Keratinocyte (primary cell): ENCODE results near the gene RIOK3. TPM values are rescaled to one million over a fixed set of nuclear protein-coding genes. Genes with fewer than 3 reads are reported as not detected.

Experiments
- DNase-seq: peaks from one replicate; pipeline ENCODE4 v3.0.0-alpha.2; 2011; ENCODE audit warnings: low read depth, missing footprints, low spot score
- FAIRE-seq: peaks from 2 replicates; lab custom pipeline; 2011; peaks lifted over from hg19 to GRCh38; lab: Jason Lieb, UNC
- H2AFZ ChIP-seq: 2 replicates; pipeline ENCODE4 v1.6.0; 2012; ENCODE audit warnings: low read length, control low read depth, inconsistent platforms; ENCODE audit not compliant: control insufficient read depth
- H3K27ac ChIP-seq: 2 replicates; pipeline ENCODE4 v1.5.1; 2011; ENCODE audit warnings: low read length; ENCODE audit not compliant: control insufficient read depth, insufficient read depth
- H3K27me3 ChIP-seq: 3 replicates; pipeline ENCODE4 v1.6.0; 2011; ENCODE audit warnings: low read length; ENCODE audit not compliant: control insufficient read depth, insufficient read depth; ENCODE audit errors: extremely low read depth
- H3K36me3 ChIP-seq, 2 experiments: 2 replicates in 1 of 2; 3 replicates in 1 of 2; pipeline ENCODE4 v1.5.1; 2011; ENCODE audit warnings: low read length in 2 of 2, mild to moderate bottlenecking in 1 of 2; ENCODE audit not compliant: control insufficient read depth in 2 of 2, insufficient read depth in 2 of 2; ENCODE audit errors: extremely low read depth in 1 of 2
- H3K4me1 ChIP-seq: 3 replicates; pipeline ENCODE4 v1.5.1; 2011; ENCODE audit warnings: low read length; ENCODE audit not compliant: control insufficient read depth, insufficient read depth; ENCODE audit errors: extremely low read depth
- H3K4me2 ChIP-seq: 3 replicates; pipeline ENCODE4 v1.6.0; 2011; ENCODE audit warnings: low read depth, low read length; ENCODE audit not compliant: control insufficient read depth, insufficient read depth; ENCODE audit errors: extremely low read depth
- H3K4me3 ChIP-seq, 3 experiments: fragments of 200-600 bp in 1 of 3; sonication (generic) in 1 of 3; 2 replicates in 2 of 3; 3 replicates in 1 of 3; pipeline ENCODE4 v1.5.1; 2011 to 2016; ENCODE audit warnings: low read length in 3 of 3, mild to moderate bottlenecking in 3 of 3, control low read depth in 2 of 3, inconsistent platforms in 1 of 3, low read depth in 1 of 3, mixed read lengths in 1 of 3, mixed run types in 1 of 3, moderate library complexity in 1 of 3; ENCODE audit not compliant: control insufficient read depth in 2 of 3, insufficient read depth in 2 of 3; ENCODE audit errors: extremely low read depth in 1 of 3
- H3K79me2 ChIP-seq: 2 replicates; pipeline ENCODE4 v1.6.0; 2012; ENCODE audit warnings: low read length; ENCODE audit not compliant: control insufficient read depth, insufficient read depth
- H3K9ac ChIP-seq: 3 replicates; pipeline ENCODE4 v1.6.0; 2011; ENCODE audit warnings: low read length; ENCODE audit not compliant: control insufficient read depth, insufficient read depth; ENCODE audit errors: extremely low read depth
- H3K9me1 ChIP-seq: 3 replicates; pipeline ENCODE4 v1.6.0; 2011; ENCODE audit warnings: low read length; ENCODE audit not compliant: control insufficient read depth, insufficient read depth; ENCODE audit errors: extremely low read depth
- H3K9me3 ChIP-seq: 2 replicates; pipeline ENCODE4 v1.5.1; 2012; ENCODE audit warnings: low read depth, low read length; ENCODE audit not compliant: control insufficient read depth
- H4K20me1 ChIP-seq: 3 replicates; pipeline ENCODE4 v1.6.0; 2011; ENCODE audit warnings: low read length; ENCODE audit not compliant: control insufficient read depth, insufficient read depth; ENCODE audit errors: extremely low read depth
- CTCF ChIP-seq, 3 experiments: IDR thresholded peaks in 1 of 3; conservative IDR thresholded peaks in 1 of 3; optimal IDR thresholded peaks in 1 of 3; 2 replicates in 2 of 3; 3 replicates in 1 of 3; pipeline versions ENCODE3 to v1.5.1; 2011; ENCODE audit warnings: low read length in 3 of 3, mild to moderate bottlenecking in 3 of 3, moderate library complexity in 2 of 3, control low read depth in 1 of 3, inconsistent platforms in 1 of 3; ENCODE audit not compliant: insufficient read depth in 2 of 3; ENCODE audit errors: extremely low read depth in 1 of 3
- EZH2 ChIP-seq: IDR thresholded peaks from one replicate; pipeline ENCODE4 v1.6.1; 2012; ENCODE audit warnings: inconsistent platforms, mild to moderate bottlenecking, low read length, moderate library complexity
- dilution Hi-C: fragments of 300-500 bp; cut with MboI; formaldehyde crosslinking; loops from one replicate; pipeline ENCODE4 v1.7.0; 2020; ENCODE audit warnings: low sequenced_read_pairs; ENCODE audit not compliant: extremely low pct_ligation_motif_present
- polyA plus RNA-seq, 5 experiments: library from polyadenylated mRNA; depleted of rRNA in 3 of 5; stranded (reverse) in 3 of 5; stranded (forward) in 1 of 5; unstranded in 1 of 5; fragments of >200 nt; gene quantifications; 1 replicate in 1 of 5; 2 replicates in 3 of 5; 3 replicates in 1 of 5; pipeline versions ENCODE4 v1.2.1 to v1.2.3, GENCODE V29; 2011 to 2012; ENCODE audit warnings: missing spikeins in 2 of 5, low read depth in 1 of 5, low replicate concordance in 1 of 5

Gene RIOK3
- polyA plus RNA-seq, 1 donor (not counting 4 experiments of a cell fraction or from before 2014, with no cell fraction given), result 68.6 TPM

- no peak overlapping the region for H3K4me3 ChIP-seq
- no peaks in the 10 kb centered on the region for H3K27me3 ChIP-seq
- H3K9me1 ChIP-seq, result no peaks in the 10 kb centered on the region
- dilution Hi-C loops, result no loop called here
- H3K27ac ChIP-seq, result no peak overlapping the region
- no peaks in the 10 kb centered on the region for H4K20me1 ChIP-seq
- H3K4me1 ChIP-seq, result no peaks in the 10 kb centered on the region
- H2AFZ ChIP-seq, result no peak overlapping the region
- FAIRE-seq (no peak), DNase-seq (no peak)
- TF ChIP-seq EZH2, result no peak
- TF ChIP-seq CTCF (optimal IDR thresholded peaks at IDR 0.05 in 1 of 3, IDR thresholded peaks at IDR 0.05 in 1 of 3, conservative IDR thresholded peaks at IDR 0.05 in 1 of 3; ENCODE audit: extremely low read depth in 1 of 3, insufficient read depth in 2 of 3, low read length in 3 of 3), result no peak
- no peak overlapping the region for H3K9ac ChIP-seq
- H3K36me3 ChIP-seq, result peaks cover 0 to 2% of the 10 kb centered on the region in 2 experiments
- H3K79me2 ChIP-seq, result no peaks in the 10 kb centered on the region
- no peaks in the 10 kb centered on the region for H3K9me3 ChIP-seq
- H3K4me2 ChIP-seq, result no peak overlapping the region
Measured at GRCh38 chr18:23405636-23406035, 47.5 kb upstream of the RIOK3 start.

- no peaks in the 10 kb centered on the region for H4K20me1 ChIP-seq
- no peak overlapping the region for H3K9ac ChIP-seq
- no peak overlapping the region for H2AFZ ChIP-seq
- H3K4me1 ChIP-seq, result no peaks in the 10 kb centered on the region
- no peak overlapping the region for H3K4me2 ChIP-seq
- TF ChIP-seq CTCF (optimal IDR thresholded peaks at IDR 0.05 in 1 of 3, IDR thresholded peaks at IDR 0.05 in 1 of 3, conservative IDR thresholded peaks at IDR 0.05 in 1 of 3; ENCODE audit: extremely low read depth in 1 of 3, insufficient read depth in 2 of 3, low read length in 3 of 3) (no peak), EZH2 (no peak)
- H3K27ac ChIP-seq, result no peak overlapping the region
- dilution Hi-C loops, result no loop called here
- no peaks in the 10 kb centered on the region for H3K79me2 ChIP-seq
- DNase-seq (no peak), FAIRE-seq (no peak)
- no peaks in the 10 kb centered on the region for H3K9me1 ChIP-seq
- no peak overlapping the region for H3K4me3 ChIP-seq
- no peaks in the 10 kb centered on the region for H3K9me3 ChIP-seq
- peaks cover 0 to 2% of the 10 kb centered on the region in 2 experiments for H3K36me3 ChIP-seq
- H3K27me3 ChIP-seq, result no peaks in the 10 kb centered on the region
Measured at GRCh38 chr18:23406271-23406787, 46.8 kb upstream of the RIOK3 start.
